Fibroblast of pulmonary artery (primary cell): Measurements from ENCODE around the gene CNTNAP2.

ENCODE experiments used
- DNase-seq: peaks from one replicate; pipeline ENCODE4 v3.0.0-alpha.2; 2010; ENCODE audit warnings: low read depth
- H3K4me3 ChIP-seq: replicated peaks from 2 replicates; pipeline ENCODE4 v1.5.1; 2011; ENCODE audit warnings: low read depth, mild to moderate bottlenecking, control low read depth, low read length, moderate library complexity
- CTCF ChIP-seq: IDR thresholded peaks from 2 replicates; pipeline ENCODE4 v1.5.1; 2011; ENCODE audit warnings: mild to moderate bottlenecking, control low read depth, low read length, inconsistent platforms; ENCODE audit errors: missing control alignments

Gene CNTNAP2

GRCh38 chr7:148127374-148127773 lies 2010.8 kb downstream of the CNTNAP2 start:
- TF ChIP-seq CTCF = no peak
- DNase-seq = no peak
- no peak overlapping the region for H3K4me3 ChIP-seq

- no peak for DNase-seq
- H3K4me3 ChIP-seq = no peak overlapping the region
- TF ChIP-seq CTCF = no peak
Measured at GRCh38 chr7:148129023-148129422, 2012.4 kb downstream of the CNTNAP2 start.

DNA sequence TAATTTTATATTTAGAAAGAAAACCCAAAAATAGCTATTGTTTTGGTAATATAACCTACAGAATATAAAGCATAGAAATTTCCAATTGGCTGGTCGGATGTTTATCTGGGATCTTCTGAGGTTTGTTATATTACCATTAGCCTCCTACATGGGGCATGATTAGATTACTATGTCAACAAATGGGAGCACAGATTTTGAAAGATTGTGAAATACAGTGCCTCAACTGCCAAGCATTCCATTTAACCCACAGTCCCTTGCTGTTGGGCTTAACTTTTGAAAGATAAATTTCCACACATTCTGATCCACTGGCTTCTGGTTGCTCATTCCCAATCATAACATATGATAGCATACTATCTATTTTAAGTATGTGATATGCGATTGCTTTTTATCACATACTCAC lies 2018.5 kb downstream of the CNTNAP2 start:
- DNase-seq = peak; percentile 23
- TF ChIP-seq CTCF = no peak
- H3K4me3 ChIP-seq = no peak overlapping the region

DNA sequence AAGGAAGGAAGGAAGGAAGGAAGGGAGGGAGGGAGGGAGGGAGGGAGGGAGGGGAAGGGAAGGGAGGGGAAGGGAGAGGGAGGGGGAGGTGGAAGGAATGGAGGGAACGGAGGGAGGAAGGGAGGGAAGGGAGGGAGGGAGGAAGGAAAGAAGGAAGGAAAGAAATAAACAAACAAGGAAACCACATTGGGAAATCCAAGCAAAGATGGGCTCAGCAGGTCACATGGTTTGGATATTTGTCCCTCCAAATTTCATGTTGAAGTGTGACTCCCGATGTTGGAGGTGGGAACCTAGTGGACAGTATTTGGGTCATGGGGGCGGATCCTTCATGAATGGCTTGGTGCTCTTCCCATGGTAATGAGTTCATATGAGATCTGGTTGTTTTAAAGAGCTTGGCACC lies 2019.4 kb downstream of the CNTNAP2 start:
- DNase-seq = no peak
- H3K4me3 ChIP-seq = no peak overlapping the region
- no peak for TF ChIP-seq CTCF

DNA sequence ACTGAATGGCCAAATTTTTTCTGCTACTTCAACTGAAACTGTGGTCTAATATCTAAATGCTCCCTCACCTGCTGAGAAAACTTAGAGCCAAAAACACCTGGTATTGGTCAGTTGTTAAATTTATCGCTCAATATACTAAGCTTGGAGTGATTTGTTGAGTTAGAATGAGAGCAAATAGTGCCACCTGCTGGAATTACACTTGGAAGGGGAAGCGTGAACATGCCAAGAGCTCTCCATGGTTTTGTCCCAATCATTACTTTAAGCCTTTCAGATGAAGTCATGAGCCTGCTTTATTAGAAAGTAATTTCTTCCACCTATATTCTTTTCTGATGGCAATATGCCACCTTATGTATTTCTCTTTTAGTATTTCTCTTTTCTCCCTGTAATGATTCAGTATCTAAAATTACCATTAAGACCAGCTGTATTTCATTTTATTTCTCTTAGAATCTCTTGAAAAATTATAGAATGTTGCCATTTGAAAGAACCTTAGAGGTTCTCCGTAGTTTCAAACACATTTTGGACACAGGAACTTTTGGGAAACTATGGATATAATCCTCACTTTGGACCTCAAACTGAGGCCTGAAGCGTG lies 2026.2 kb downstream of the CNTNAP2 start:
- no peak overlapping the region for H3K4me3 ChIP-seq
- DNase-seq = peak; percentile 68
- TF ChIP-seq CTCF = peak; percentile 72

DNA sequence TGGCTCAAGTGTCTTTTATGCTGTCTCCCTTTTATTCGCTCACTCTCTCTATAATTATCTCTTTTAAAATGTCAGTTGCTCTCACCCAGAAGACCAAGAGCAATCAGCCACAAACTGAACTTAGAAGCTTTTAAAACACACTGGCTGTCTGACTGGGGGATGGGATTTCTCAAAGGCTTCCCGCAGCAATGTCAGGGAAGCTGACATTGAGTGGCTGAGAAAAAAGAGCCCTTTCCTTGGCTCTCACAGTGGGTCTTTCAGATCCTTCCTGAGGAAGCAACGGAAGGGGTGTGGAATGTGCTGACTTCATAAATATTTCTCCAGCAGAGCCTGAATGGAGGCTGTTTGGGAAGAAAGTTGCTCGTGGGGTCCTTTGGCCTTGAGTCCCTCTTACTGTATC lies 2028.2 kb downstream of the CNTNAP2 start:
- no peak for DNase-seq
- H3K4me3 ChIP-seq = no peak overlapping the region
- TF ChIP-seq CTCF = no peak

DNA sequence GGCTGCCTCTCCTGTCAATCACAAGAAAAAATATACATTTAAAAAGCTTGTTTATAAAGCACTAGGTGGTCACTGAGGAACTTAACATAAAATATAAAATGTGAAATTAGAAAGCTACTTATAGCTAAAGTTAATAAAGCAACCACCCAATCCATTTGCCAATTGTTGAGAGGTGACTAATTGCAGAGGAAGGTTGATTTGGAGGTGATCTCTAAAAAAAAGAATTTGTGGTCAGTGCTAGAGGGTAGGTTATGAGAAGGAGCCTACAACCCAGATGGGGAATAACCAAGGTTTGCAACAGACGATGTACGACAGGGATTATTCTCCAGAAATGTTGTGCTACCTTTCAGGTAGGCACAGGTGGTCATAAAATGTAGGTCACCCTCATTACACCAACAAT lies 2029.7 kb downstream of the CNTNAP2 start:
- no peak for TF ChIP-seq CTCF
- DNase-seq = no peak

More for the DNA sequence above, 2029.7 kb downstream of the CNTNAP2 start:
- no peak overlapping the region for H3K4me3 ChIP-seq
